ENCODE results near the gene CYP27A1.

DNA sequence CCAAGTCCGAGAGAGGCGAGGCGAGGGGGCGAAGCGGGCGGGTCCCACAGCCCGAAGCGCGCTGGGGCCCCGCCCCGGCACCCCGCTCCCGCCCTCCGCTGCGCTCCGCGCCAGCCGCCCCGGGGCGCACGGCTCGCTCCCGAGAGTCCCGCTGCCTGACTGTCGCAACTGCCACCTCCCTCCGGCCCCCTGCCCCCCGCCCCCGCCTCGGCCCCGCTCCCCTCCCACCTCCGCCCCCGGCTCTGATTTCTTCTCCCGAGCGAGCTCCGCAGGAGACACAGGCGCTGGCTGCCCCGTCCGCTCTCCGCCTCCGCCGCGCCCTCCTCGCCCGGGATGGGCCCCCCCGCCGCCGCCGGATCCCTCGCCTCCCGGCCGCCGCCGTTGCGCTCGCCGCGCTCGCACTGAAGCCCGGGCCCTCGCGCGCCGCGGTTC lies 77.6 kb downstream of the CYP27A1 start, which contains the start of gene WNT6:
- TF ChIP-seq, protein P1, sequence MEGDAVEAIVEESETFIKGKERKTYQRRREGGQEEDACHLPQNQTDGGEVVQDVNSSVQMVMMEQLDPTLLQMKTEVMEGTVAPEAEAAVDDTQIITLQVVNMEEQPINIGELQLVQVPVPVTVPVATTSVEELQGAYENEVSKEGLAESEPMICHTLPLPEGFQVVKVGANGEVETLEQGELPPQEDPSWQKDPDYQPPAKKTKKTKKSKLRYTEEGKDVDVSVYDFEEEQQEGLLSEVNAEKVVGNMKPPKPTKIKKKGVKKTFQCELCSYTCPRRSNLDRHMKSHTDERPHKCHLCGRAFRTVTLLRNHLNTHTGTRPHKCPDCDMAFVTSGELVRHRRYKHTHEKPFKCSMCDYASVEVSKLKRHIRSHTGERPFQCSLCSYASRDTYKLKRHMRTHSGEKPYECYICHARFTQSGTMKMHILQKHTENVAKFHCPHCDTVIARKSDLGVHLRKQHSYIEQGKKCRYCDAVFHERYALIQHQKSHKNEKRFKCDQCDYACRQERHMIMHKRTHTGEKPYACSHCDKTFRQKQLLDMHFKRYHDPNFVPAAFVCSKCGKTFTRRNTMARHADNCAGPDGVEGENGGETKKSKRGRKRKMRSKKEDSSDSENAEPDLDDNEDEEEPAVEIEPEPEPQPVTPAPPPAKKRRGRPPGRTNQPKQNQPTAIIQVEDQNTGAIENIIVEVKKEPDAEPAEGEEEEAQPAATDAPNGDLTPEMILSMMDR (IDR thresholded peaks at IDR 0.05; ENCODE audit: low read depth, low read length, missing input control): no peak
- no peak for TF ChIP-seq YY1 (IDR thresholded peaks at IDR 0.05)
- no peak for TF ChIP-seq RAD21 (IDR thresholded peaks at IDR 0.05)
- no peak for TF ChIP-seq GABPA (IDR thresholded peaks at IDR 0.05 in 1 of 2, conservative IDR thresholded peaks at IDR 0.05 in 1 of 2)
- TF ChIP-seq SP1 (IDR thresholded peaks at IDR 0.05): no peak
- no peak for TF ChIP-seq FOXA1 (IDR thresholded peaks at IDR 0.05)
- TF ChIP-seq JUND (IDR thresholded peaks at IDR 0.05): no peak
- TF ChIP-seq, protein P2, sequence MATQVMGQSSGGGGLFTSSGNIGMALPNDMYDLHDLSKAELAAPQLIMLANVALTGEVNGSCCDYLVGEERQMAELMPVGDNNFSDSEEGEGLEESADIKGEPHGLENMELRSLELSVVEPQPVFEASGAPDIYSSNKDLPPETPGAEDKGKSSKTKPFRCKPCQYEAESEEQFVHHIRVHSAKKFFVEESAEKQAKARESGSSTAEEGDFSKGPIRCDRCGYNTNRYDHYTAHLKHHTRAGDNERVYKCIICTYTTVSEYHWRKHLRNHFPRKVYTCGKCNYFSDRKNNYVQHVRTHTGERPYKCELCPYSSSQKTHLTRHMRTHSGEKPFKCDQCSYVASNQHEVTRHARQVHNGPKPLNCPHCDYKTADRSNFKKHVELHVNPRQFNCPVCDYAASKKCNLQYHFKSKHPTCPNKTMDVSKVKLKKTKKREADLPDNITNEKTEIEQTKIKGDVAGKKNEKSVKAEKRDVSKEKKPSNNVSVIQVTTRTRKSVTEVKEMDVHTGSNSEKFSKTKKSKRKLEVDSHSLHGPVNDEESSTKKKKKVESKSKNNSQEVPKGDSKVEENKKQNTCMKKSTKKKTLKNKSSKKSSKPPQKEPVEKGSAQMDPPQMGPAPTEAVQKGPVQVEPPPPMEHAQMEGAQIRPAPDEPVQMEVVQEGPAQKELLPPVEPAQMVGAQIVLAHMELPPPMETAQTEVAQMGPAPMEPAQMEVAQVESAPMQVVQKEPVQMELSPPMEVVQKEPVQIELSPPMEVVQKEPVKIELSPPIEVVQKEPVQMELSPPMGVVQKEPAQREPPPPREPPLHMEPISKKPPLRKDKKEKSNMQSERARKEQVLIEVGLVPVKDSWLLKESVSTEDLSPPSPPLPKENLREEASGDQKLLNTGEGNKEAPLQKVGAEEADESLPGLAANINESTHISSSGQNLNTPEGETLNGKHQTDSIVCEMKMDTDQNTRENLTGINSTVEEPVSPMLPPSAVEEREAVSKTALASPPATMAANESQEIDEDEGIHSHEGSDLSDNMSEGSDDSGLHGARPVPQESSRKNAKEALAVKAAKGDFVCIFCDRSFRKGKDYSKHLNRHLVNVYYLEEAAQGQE (IDR thresholded peaks at IDR 0.05): no peak
